ENCODE measurements around the gene EVC.
"Not testable (repeated sequence)": the region's sequence is repeated elsewhere in the genome, so short reads cannot be mapped to it uniquely, and the experiment has no call there.

EVC gene

GRCh38 chr4:5810770-5811430, 99.9 kb downstream of the EVC start:
- no peak for DNase-seq (ENCODE audit: low read depth in 4 of 4, low spot score in 1 of 4)

DNA sequence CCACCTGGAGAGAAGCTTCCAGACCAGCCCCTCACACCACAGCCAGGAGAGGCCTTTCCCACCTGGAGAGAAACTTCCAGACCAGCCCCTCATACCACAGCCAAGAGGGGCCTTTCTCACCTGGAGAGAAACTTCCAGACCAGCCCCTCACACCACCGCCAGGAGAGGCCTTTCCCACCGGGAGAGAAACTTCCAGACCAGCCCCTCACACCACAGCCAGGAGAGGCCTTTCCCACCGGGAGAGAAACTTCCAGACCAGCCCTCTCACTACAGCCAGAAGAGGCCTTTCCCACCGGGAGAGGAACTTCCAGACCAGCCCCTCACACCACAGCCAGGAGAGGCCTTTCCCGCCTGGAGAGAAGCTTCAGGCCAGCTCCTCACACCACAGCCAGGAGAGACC, 101.1 kb downstream of the EVC start:
- DNase-seq (ENCODE audit: low read depth in 4 of 4, low spot score in 1 of 4), result not testable (repeated sequence)

DNA sequence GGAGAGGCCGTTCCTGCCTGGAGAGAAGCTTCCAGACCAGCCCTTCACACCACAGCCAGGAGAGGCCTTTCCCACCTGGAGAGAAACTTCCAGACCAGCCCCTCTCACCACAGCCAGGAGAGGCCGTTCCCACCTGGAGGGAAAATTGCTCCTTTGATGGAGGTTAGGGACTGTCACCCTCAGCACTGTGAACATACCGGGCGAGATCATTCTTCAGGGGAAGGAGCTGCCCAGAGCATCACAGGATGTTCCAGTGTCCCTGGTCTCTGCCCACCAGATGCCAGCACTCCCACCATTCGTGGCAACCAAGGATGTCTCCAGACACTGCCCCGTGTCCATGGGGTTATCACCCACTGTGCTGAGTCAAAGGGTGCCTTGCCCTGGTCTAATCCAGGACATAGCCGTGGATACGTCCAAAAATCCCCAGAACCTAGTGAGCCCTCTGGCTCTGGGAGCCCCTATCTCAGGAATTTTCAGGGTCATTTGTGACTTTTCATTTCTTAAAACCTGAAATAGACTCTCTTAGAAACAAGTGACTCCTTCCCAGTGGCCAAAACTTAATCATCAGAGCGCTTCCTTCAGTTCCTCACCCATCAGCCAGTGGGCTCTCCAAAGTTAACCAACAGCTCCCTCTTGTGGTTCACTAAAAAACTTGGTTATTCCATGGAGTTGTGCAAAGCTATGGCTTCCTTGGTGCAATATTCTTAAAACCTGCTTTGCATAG, 101.7 kb downstream of the EVC start:
- DNase-seq (ENCODE audit: low read depth in 4 of 4, low spot score in 1 of 4), result no peak

- no peak for DNase-seq (ENCODE audit: low read depth in 4 of 4, low spot score in 1 of 4)
These were observed 102.9 kb downstream of the EVC start for GRCh38 chr4:5813882-5814255.

GRCh38 chr4:5814421-5814820, 103.4 kb downstream of the EVC start:
- DNase-seq (ENCODE audit: low read depth in 4 of 4, low spot score in 1 of 4), result no peak

- DNase-seq (ENCODE audit: low read depth in 4 of 4, low spot score in 1 of 4), result no peak
These were observed 104.6 kb downstream of the EVC start for GRCh38 chr4:5815641-5816040.

- no peak for DNase-seq (ENCODE audit: low read depth in 4 of 4, low spot score in 1 of 4)
These were observed 105.1 kb downstream of the EVC start for GRCh38 chr4:5816101-5816500.

- DNase-seq (ENCODE audit: low read depth in 4 of 4, low spot score in 1 of 4), result no peak
These were observed 105.9 kb downstream of the EVC start for GRCh38 chr4:5816851-5817375.

GRCh38 chr4:5821665-5822358, 110.8 kb downstream of the EVC start:
- no peak for DNase-seq (ENCODE audit: low read depth in 4 of 4, low spot score in 1 of 4)

DNA sequence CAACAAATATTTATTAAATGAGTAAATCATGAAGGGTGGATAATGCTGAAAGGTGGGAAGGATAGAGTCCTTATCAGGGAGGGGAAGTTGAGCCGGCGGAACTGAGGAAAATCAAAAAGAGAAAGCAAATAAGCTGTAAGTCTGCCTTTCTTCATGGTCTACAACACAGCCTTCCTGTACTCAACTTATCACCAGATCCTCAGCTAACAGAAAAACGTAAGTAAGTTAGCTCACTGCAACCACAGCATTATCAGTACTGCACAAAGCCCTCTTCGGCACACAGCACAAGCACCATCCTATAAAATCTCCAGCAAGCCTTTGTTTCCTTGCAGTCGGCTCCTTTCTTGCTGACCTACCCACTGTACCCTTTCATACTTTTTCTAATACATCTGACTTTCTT, 111.6 kb downstream of the EVC start:
- no peak for DNase-seq (ENCODE audit: low read depth in 4 of 4, low spot score in 1 of 4)

GRCh38 chr4:5823542-5824211, 112.7 kb downstream of the EVC start:
- no peak for DNase-seq (ENCODE audit: low read depth in 4 of 4, low spot score in 1 of 4)

DNA sequence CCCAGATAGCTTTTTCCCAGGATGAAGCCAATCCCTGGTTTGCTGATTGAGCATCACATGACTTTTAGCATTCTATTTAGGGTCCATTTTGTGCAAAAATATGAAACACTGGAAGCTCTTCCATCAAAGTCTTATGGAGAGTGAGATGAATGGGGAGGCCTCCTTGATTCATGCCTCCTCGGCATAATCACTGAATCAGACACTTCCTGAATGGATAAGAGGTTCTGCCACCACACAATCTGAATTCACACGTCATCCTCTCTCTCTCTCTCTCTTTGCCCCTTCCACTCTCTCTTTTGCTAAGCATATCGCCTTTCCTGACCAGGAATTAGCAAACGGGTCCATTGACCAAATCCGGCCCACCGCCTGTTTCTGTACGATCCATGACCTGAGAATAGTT, 113.2 kb downstream of the EVC start:
- no peak for DNase-seq (ENCODE audit: low read depth in 4 of 4, low spot score in 1 of 4)

GRCh38 chr4:5824635-5825034, 113.6 kb downstream of the EVC start:
- no peak for DNase-seq (ENCODE audit: low read depth in 4 of 4, low spot score in 1 of 4)

- DNase-seq (ENCODE audit: low read depth in 4 of 4, low spot score in 1 of 4), result no peak
These were observed 114.5 kb downstream of the EVC start for GRCh38 chr4:5825321-5826041.

GRCh38 chr4:5826437-5827107, 115.6 kb downstream of the EVC start:
- DNase-seq (ENCODE audit: low read depth in 4 of 4, low spot score in 1 of 4), result no peak

DNA sequence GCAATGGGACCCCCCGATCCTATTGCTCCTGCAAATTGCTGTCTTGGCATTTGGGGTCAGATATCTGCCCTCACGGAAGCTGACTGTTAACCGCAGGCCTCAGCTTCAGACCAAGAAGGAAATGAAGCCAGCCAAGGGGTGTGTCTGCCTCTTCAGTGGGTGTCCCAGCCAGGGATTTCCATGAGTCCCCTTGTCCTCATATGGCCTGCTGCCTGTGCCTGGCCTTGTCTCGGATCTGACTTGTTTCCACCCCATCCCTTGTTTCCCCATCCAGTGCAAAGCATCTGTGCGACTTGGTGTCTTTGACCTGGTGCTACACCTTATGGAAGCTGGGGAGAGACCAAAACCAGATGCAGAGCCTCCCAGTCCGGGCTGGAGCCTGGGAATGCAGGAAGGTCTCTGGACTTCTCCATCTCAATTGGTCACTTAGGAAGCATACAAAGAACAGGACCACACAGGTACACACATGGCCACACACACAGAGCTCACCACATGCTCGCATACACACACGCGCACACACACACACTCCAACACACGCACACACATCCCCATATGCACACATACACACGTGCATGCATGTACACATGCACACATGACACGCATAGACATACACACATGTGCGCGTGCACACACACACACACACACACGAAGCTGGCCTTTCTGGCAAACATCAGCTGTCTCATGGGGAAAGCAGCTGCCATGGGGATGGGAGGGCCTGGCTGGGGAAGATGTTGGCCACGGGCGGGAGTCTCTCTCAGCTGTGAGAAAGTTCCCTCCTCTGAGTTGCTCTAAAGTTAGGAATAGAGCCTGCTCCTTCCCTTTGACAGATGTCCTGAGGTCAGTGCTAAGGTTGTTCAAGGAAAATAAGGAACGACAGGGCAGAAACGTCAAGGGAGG, 116.4 kb downstream of the EVC start:
- DNase-seq (ENCODE audit: low read depth in 4 of 4, low spot score in 1 of 4), result no peak

DNA sequence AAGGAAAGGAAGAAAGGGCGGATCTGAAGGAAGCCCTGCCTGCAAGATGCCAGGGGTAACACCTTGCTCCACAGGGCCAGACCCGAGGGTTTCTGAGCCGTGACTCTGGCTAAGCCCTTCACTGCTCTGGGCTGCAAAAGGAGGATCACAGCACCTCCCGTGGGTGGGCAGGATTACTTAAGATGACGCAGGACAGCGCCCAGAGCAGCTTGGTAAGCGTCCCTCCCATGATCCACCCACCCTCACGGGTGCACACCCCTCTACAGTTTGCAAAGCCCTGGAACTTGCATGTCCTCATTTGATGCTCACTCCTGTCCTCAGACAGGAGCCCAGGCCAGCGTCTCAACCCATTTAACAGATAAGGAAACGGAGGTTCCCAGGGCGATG, 117.0 kb downstream of the EVC start:
- no peak for DNase-seq (ENCODE audit: low read depth in 4 of 4, low spot score in 1 of 4)

DNA sequence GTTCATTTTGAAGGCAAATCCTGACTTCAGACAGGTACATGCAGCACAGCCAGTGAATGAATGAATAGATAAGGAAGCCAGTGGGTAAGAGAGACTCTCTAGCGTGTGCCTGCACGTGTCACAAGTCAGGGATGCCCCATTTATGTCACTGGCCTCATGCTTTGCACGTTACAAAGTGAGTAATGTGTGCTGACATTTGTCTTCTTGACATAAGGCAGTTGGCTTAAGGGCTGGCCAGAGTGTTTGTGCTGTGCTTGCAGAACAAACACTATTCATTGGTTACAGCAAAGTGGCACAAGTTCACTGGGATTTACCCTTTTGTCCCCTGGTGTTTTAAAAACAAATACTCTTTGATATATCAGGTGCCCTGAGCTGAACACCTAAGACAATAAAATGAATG, 125.9 kb downstream of the EVC start:
- no peak for DNase-seq (ENCODE audit: low read depth in 4 of 4, low spot score in 1 of 4)

DNA sequence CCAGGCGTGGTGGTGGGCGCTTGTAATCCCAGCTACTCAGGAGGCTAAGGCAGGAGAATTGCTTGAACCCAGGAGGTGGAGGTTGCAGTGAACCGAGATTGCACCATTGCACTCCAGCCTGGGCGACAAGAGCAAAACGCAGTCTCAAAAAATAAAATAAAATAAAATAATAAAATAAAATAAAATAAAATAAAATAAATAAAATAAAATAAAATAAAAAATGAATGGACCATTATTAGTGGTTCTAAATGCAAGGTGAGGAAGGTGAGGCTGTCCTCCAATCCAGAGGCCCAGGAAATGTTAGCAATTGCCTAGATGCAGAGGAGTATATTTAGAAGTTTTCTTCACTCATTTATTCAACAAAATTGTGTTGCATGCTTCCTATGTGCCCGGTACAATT, 126.5 kb downstream of the EVC start:
- DNase-seq (ENCODE audit: low read depth in 4 of 4, low spot score in 1 of 4), result not testable (repeated sequence)
